ENCODE results near the gene EDEM2.
"Not testable (repeated sequence)": the region's sequence is repeated elsewhere in the genome, so short reads cannot be mapped to it uniquely, and the experiment has no call there.

The EDEM2 gene

DNA sequence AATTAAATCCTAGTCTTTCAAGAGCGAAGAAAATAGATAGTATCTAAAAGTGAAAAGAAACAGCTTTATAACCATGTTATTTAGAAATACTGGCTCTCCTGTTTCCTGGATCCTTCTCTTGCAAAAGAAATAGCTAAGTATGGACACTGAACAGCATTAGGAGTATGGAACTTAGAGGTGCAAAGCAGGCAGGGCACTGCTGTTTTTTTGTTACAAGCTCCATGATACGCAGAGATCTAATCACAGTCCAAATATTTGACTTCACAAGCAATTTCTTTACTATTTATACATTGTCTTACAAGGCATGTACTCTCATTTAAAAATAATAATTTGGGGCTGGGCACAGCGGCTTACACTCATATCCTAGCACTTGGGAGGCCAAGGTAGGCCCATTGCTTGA lies 62.1 kb downstream of the EDEM2 start:
- DNase-seq (ENCODE audit: low read depth, low spot score): no peak
- Histone ChIP-seq H3K4me1 (ENCODE audit: insufficient read depth, insufficient read length) (no peaks in the 10 kb centered on the region), H3K9ac (ENCODE audit: insufficient read length, low read depth) (no peak overlapping the region), H3K9me3 (ENCODE audit: insufficient read depth, low read length) (no peaks in the 10 kb centered on the region), H3K4me3 (ENCODE audit: insufficient read length, low read depth) (no peak overlapping the region), H3K27me3 (ENCODE audit: insufficient read depth, insufficient read length) (no peaks in the 10 kb centered on the region), H3K36me3 (ENCODE audit: insufficient read depth, insufficient read length, low read length) (peaks cover 28% of the 10 kb centered on the region)
- TF ChIP-seq YY1 (IDR thresholded peaks at IDR 0.05; ENCODE audit: insufficient read depth, insufficient read length) (no peak), SUZ12 (IDR thresholded peaks at IDR 0.05; ENCODE audit: extremely low read depth, insufficient read depth, insufficient read length) (no peak), ZNF274 (IDR thresholded peaks at IDR 0.05; ENCODE audit: low read depth, low read length) (no peak)

DNA sequence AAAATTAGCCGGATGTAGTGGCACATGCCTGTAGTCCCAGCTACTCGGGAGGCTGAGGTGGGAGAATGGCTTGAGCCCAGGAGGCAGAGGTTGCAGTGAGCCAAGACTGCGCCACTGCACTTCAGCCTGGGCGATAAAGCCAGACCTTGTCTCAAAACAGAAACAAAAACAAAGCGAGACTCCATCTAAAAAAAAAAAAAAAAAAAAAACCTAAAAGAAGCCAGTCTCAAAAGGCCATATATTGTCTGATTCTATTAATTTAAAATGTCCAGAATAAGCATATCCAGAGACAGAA lies 66.8 kb downstream of the EDEM2 start:
- H3K27me3 ChIP-seq (ENCODE audit: insufficient read depth, insufficient read length); H3K4me3 ChIP-seq (ENCODE audit: insufficient read length, low read depth); DNase-seq (ENCODE audit: low read depth, low spot score); H3K9ac ChIP-seq (ENCODE audit: insufficient read length, low read depth); H3K4me1 ChIP-seq (ENCODE audit: insufficient read depth, insufficient read length): not testable (repeated sequence)
- H3K36me3 ChIP-seq (ENCODE audit: insufficient read depth, insufficient read length, low read length): peaks cover 27% of the 10 kb centered on the region
- H3K9me3 ChIP-seq (ENCODE audit: insufficient read depth, low read length): peaks cover 23% of the 10 kb centered on the region

DNA sequence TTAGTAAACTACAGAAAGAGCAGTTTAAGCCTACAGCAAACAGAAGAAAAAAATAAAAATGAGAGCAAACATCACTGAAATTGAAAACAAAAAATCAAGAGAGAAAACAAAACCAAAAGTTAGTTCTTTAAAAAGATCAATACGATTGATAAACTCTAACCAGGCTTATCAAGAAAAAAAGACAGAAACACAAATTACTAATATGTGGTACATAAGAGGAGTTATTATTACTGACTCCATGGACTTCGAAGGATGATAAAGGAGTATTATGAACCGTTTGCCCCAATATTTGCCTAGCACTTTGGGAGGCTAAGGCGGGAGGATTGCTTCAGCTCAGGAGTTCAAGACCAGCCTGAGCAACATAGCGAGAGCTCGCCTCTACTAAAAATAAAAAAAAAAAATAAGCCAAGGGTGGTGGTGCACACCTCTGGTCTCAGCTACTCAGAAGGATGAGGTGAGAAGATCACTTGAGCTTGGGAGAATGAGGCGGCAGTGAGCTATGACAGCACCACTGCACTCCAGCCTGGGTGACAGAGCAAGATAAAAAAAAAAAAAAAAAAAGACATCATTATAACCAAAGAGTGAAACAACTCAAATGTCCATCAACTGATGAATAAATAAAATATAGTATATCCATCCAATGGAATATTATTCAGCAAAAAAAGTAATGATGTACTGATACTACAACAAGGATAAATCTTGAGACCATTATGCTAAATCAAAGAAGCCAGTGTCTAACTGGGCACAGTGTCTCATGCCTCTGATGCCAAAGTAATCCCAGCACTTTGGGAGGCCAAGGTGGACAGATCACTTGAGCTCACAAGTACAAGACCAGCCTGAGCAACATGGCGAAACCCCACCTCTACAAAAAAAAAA lies 67.4 kb downstream of the EDEM2 start:
- H3K27me3 ChIP-seq (ENCODE audit: insufficient read depth, insufficient read length): no peaks in the 10 kb centered on the region
- no peak for TF ChIP-seq YY1 (IDR thresholded peaks at IDR 0.05; ENCODE audit: insufficient read depth, insufficient read length)
- H3K9me3 ChIP-seq (ENCODE audit: insufficient read depth, low read length): peaks cover 23% of the 10 kb centered on the region
- H3K36me3 ChIP-seq (ENCODE audit: insufficient read depth, insufficient read length, low read length): peaks cover 21% of the 10 kb centered on the region
- no peaks in the 10 kb centered on the region for H3K4me1 ChIP-seq (ENCODE audit: insufficient read depth, insufficient read length)
- no peak overlapping the region for H3K9ac ChIP-seq (ENCODE audit: insufficient read length, low read depth)
- DNase-seq (ENCODE audit: low read depth, low spot score): no peak
- H3K4me3 ChIP-seq (ENCODE audit: insufficient read length, low read depth): no peak overlapping the region

DNA sequence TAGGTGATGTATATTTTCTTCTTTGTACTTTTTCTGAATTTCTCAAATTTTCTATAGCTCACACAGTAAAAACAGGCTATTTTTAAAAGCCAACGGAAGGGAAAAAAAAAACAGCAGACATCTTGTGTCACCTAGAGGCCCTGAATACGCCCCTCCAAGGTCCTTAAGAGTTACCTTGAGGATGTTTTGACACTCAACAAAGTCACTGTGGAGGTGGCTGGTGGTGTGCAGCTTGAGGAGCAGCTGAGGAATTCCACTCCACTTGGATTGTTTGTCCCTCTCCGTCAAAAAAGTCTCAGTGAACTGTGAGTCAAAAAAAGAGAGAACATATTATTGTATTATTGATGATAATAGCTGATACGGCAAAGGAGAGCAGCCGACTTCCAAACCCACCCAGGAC lies 69.3 kb downstream of the EDEM2 start:
- H3K9ac ChIP-seq (ENCODE audit: insufficient read length, low read depth): no peak overlapping the region
- H3K4me1 ChIP-seq (ENCODE audit: insufficient read depth, insufficient read length): no peaks in the 10 kb centered on the region
- no peak for TF ChIP-seq ZNF274 (IDR thresholded peaks at IDR 0.05; ENCODE audit: low read depth, low read length)
- TF ChIP-seq SUZ12 (IDR thresholded peaks at IDR 0.05; ENCODE audit: extremely low read depth, insufficient read depth, insufficient read length): no peak
- TF ChIP-seq YY1 (IDR thresholded peaks at IDR 0.05; ENCODE audit: insufficient read depth, insufficient read length): no peak
- DNase-seq (ENCODE audit: low read depth, low spot score): no peak
- H3K27me3 ChIP-seq (ENCODE audit: insufficient read depth, insufficient read length): no peaks in the 10 kb centered on the region
- H3K9me3 ChIP-seq (ENCODE audit: insufficient read depth, low read length): peaks cover 23% of the 10 kb centered on the region
- peaks cover 21% of the 10 kb centered on the region for H3K36me3 ChIP-seq (ENCODE audit: insufficient read depth, insufficient read length, low read length)
- no peak overlapping the region for H3K4me3 ChIP-seq (ENCODE audit: insufficient read length, low read depth)

DNA sequence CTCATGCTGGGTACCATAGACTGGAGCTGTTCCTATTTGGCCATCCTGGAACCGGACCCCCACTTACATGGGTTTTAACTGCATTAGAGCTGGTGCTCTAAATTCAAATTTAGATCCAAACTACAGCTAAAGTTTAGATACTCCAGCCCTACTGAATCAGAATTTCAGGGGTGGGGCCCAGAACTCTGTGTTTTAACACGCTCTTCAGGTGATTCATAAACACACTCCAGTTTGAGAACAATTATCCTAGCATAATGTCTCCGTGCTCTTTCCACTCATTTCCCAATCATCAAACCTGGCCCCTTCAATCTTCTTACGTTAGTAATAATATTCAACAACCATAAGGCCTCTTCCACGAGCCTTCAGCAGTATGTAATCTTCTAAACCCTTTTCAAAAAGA lies 69.8 kb downstream of the EDEM2 start:
- H3K27me3 ChIP-seq (ENCODE audit: insufficient read depth, insufficient read length): no peaks in the 10 kb centered on the region
- peaks cover 23% of the 10 kb centered on the region for H3K9me3 ChIP-seq (ENCODE audit: insufficient read depth, low read length)
- H3K36me3 ChIP-seq (ENCODE audit: insufficient read depth, insufficient read length, low read length): peaks cover 21% of the 10 kb centered on the region
- H3K4me1 ChIP-seq (ENCODE audit: insufficient read depth, insufficient read length): no peaks in the 10 kb centered on the region
- H3K4me3 ChIP-seq (ENCODE audit: insufficient read length, low read depth): no peak overlapping the region
- no peak overlapping the region for H3K9ac ChIP-seq (ENCODE audit: insufficient read length, low read depth)
- no peak for DNase-seq (ENCODE audit: low read depth, low spot score)
- no peak for TF ChIP-seq YY1 (IDR thresholded peaks at IDR 0.05; ENCODE audit: insufficient read depth, insufficient read length)
- TF ChIP-seq SUZ12 (IDR thresholded peaks at IDR 0.05; ENCODE audit: extremely low read depth, insufficient read depth, insufficient read length): no peak
- no peak for TF ChIP-seq ZNF274 (IDR thresholded peaks at IDR 0.05; ENCODE audit: low read depth, low read length)

DNA sequence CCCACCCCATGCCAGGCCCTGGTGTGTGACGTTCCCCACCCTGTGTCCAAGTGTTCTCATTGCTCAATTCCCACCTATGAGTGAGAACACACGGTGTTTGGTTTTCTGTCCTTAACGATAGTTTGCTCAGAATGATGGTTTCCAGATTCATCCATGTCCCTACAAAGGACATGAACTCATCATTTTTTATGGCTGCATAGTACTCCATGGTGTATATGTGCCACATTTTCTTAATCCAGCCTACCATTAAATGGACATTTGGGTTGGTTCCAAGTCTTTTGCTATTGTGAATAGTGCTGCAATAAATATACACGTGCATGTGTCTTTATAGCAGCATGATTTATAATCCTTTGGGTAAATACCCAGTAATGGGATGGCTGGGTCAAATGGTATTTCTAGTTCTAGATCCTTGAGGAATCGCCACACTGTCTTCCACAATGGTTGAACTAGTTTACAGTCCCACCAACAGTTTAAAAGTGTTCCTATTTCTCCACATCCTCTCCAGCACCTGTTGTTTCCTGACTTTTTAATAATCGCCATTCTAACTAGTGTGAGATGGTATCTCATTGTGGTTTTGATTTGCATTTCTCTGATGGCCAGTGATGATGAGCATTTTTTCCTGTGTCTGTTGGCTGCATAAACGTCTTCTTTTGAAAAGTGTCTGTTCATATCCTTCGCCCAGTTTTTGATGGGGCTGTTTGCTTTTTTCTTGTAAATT lies 75.5 kb downstream of the EDEM2 start:
- H3K9me3 ChIP-seq (ENCODE audit: insufficient read depth, low read length); H3K4me1 ChIP-seq (ENCODE audit: insufficient read depth, insufficient read length); H3K27me3 ChIP-seq (ENCODE audit: insufficient read depth, insufficient read length); H3K9ac ChIP-seq (ENCODE audit: insufficient read length, low read depth); H3K4me3 ChIP-seq (ENCODE audit: insufficient read length, low read depth); DNase-seq (ENCODE audit: low read depth, low spot score): not testable (repeated sequence)
- H3K36me3 ChIP-seq (ENCODE audit: insufficient read depth, insufficient read length, low read length): peaks cover 21% of the 10 kb centered on the region

DNA sequence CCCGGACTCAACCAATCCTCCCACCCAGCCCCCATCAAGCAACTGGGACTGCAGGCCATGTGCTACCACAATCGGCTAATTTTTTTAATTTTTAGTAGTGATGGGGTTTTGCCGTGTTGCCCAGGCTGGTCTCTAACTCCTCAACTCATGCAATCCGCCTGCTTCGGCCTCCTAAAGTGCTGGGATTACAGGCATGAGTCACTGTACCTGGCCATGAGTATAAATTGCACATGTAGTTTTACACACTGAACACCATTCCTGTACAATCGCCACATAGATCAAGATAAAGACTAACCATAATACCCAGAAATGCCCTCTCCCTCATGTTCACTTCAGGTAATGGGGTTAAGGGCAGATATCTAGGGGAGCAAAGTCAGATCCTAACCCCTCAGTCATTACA lies 80.9 kb downstream of the EDEM2 start:
- no peak overlapping the region for H3K4me3 ChIP-seq (ENCODE audit: insufficient read length, low read depth)
- no peak overlapping the region for H3K9ac ChIP-seq (ENCODE audit: insufficient read length, low read depth)
- no peaks in the 10 kb centered on the region for H3K27me3 ChIP-seq (ENCODE audit: insufficient read depth, insufficient read length)
- H3K36me3 ChIP-seq (ENCODE audit: insufficient read depth, insufficient read length, low read length): peaks cover 41% of the 10 kb centered on the region
- TF ChIP-seq YY1 (IDR thresholded peaks at IDR 0.05; ENCODE audit: insufficient read depth, insufficient read length) (no peak), ZNF274 (IDR thresholded peaks at IDR 0.05; ENCODE audit: low read depth, low read length) (no peak), SUZ12 (IDR thresholded peaks at IDR 0.05; ENCODE audit: extremely low read depth, insufficient read depth, insufficient read length) (no peak)
- H3K9me3 ChIP-seq (ENCODE audit: insufficient read depth, low read length): no peaks in the 10 kb centered on the region
- H3K4me1 ChIP-seq (ENCODE audit: insufficient read depth, insufficient read length): peaks cover 6% of the 10 kb centered on the region
- no peak for DNase-seq (ENCODE audit: low read depth, low spot score)
